HT1080 (cell line): ENCODE measurements around the gene TMC3. TPM values are rescaled to one million over a fixed set of nuclear protein-coding genes. Genes with fewer than 3 reads are reported as not detected.

ENCODE experiments used
- DNase-seq: peaks from one replicate; pipeline ENCODE4 v3.0.0-alpha.2; 2015; ENCODE audit warnings: low read depth
- polyA plus RNA-seq, 2 experiments: library from polyadenylated mRNA; depleted of rRNA; stranded (reverse); fragments of >200 nt; gene quantifications; 2 replicates each; pipeline ENCODE4 v1.2.3, GENCODE V29; 2015
- total RNA-seq: library from RNA; depleted of rRNA; stranded (reverse); fragments of >200 nt; shearing (Covaris generic); gene quantifications from 2 replicates; pipeline ENCODE4 v1.2.3, GENCODE V29; 2014; rRNA removed

Gene TMC3
- not detected in 2 replicates for total RNA-seq
- polyA plus RNA-seq (2015; cell fraction: cytosol; rRNA removed): not detected in 2 replicates
- polyA plus RNA-seq (2015; cell fraction: nucleus; rRNA removed): not detected in 2 replicates

- DNase-seq: no peak
Observed at GRCh38 chr15:81373775-81374395, at the start of gene TMC3. TSS of gene TMC3 (minus strand) at chr15:81374213. CDS start at chr15:81374077, 136 bp downstream.

- DNase-seq: no peak
Observed at GRCh38 chr15:81421461-81421860, 47.4 kb upstream of the TMC3 start.

- peak; percentile 74 for DNase-seq
Observed at GRCh38 chr15:81419332-81419943, 45.4 kb upstream of the TMC3 start.

GRCh38 chr15:81418891-81419290 lies 44.9 kb upstream of the TMC3 start:
- no peak for DNase-seq

- DNase-seq: no peak
Observed at GRCh38 chr15:81418444-81418843, 44.4 kb upstream of the TMC3 start.

- DNase-seq: peak; percentile 39
Observed at GRCh38 chr15:81414274-81414968, 40.4 kb upstream of the TMC3 start.

- no peak for DNase-seq
Observed at GRCh38 chr15:81413851-81414250, 39.8 kb upstream of the TMC3 start.

- no peak for DNase-seq
Observed at GRCh38 chr15:81411969-81412633, 38.1 kb upstream of the TMC3 start.

- DNase-seq: no peak
Observed at GRCh38 chr15:81411051-81411450, 37.0 kb upstream of the TMC3 start.

- peak; percentile 54 for DNase-seq
Observed at GRCh38 chr15:81410318-81410753, 36.3 kb upstream of the TMC3 start.

- DNase-seq: no peak
Observed at GRCh38 chr15:81407718-81408117, 33.7 kb upstream of the TMC3 start.

GRCh38 chr15:81407176-81407575 lies 33.2 kb upstream of the TMC3 start:
- DNase-seq: no peak

- DNase-seq: peak; percentile 38
Observed at GRCh38 chr15:81400640-81401236, 26.7 kb upstream of the TMC3 start.

GRCh38 chr15:81398910-81399551 lies 25.0 kb upstream of the TMC3 start:
- no peak for DNase-seq

- DNase-seq: no peak
Observed at GRCh38 chr15:81398456-81398855, 24.4 kb upstream of the TMC3 start.

- no peak for DNase-seq
Observed at GRCh38 chr15:81394603-81395002, 20.6 kb upstream of the TMC3 start.

GRCh38 chr15:81391657-81392056 lies 17.6 kb upstream of the TMC3 start:
- DNase-seq: no peak

- DNase-seq: no peak
Observed at GRCh38 chr15:81388436-81388770, 14.4 kb upstream of the TMC3 start.

- DNase-seq: no peak
Observed at GRCh38 chr15:81387621-81388435, 13.8 kb upstream of the TMC3 start.

GRCh38 chr15:81386947-81387346 lies 12.9 kb upstream of the TMC3 start:
- DNase-seq: no peak
